B cell (primary cell): Measurements from ENCODE around the gene APOBEC3H.

ENCODE experiments used
- EZH2 ChIP-seq: IDR thresholded peaks from 2 replicates; pipeline ENCODE4 v1.6.1; 2012; ENCODE audit warnings: borderline replicate concordance, low read depth, mild to moderate bottlenecking, moderate library complexity, low read length; ENCODE audit not compliant: insufficient read depth, poor library complexity, severe bottlenecking
- TF ChIP-seq, protein P1 (sequence below): fragments of 200-600 bp; IDR thresholded peaks from one replicate; pipeline ENCODE4 v1.8.0; 2022; ENCODE audit warnings: antibody characterized with exemption, mild to moderate bottlenecking

DNA sequence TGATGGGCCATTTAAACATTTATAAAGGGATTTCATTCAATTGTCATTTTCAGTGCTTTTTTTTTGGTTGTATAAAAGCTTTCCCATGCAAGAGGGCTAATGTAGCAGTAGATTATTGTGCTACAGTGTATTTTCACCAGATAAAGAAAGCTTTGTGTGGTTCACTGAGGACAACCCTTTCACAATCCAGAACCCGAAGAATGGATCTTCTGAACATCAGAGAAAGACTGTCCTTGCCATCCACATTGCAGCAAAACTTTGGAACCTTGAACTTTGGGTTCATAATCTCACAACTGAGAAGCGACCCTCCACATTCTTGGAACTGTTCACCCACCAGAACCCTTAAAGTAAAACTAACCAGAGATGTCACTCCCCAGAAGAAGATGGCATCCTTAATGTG is 9.3 kb downstream of the APOBEC3H start:
- TF ChIP-seq, protein P1, sequence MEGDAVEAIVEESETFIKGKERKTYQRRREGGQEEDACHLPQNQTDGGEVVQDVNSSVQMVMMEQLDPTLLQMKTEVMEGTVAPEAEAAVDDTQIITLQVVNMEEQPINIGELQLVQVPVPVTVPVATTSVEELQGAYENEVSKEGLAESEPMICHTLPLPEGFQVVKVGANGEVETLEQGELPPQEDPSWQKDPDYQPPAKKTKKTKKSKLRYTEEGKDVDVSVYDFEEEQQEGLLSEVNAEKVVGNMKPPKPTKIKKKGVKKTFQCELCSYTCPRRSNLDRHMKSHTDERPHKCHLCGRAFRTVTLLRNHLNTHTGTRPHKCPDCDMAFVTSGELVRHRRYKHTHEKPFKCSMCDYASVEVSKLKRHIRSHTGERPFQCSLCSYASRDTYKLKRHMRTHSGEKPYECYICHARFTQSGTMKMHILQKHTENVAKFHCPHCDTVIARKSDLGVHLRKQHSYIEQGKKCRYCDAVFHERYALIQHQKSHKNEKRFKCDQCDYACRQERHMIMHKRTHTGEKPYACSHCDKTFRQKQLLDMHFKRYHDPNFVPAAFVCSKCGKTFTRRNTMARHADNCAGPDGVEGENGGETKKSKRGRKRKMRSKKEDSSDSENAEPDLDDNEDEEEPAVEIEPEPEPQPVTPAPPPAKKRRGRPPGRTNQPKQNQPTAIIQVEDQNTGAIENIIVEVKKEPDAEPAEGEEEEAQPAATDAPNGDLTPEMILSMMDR: no peak
- TF ChIP-seq EZH2: no peak
